Osteoblast (primary cell): ENCODE results near the gene FOXJ2. TPM values are rescaled to one million over a fixed set of nuclear protein-coding genes. Genes with fewer than 3 reads are reported as not detected.
"Not testable (repeated sequence)": the region's sequence is repeated elsewhere in the genome, so short reads cannot be mapped to it uniquely, and the experiment has no call there.

Experiments used
- DNase-seq: peaks from one replicate; pipeline ENCODE4 v3.0.0; 2011; ENCODE audit warnings: low spot score, mixed read lengths; ENCODE audit not compliant: insufficient read length; ENCODE audit errors: missing footprints
- H2AFZ ChIP-seq: 2 replicates; pipeline ENCODE4 v1.6.0; 2011; ENCODE audit warnings: mild to moderate bottlenecking, low read length
- H3K27ac ChIP-seq: 2 replicates; pipeline ENCODE4 v1.5.1; 2011; ENCODE audit warnings: mild to moderate bottlenecking, low read depth, low read length, moderate library complexity
- H3K27me3 ChIP-seq: 2 replicates; pipeline ENCODE4 v1.6.0; 2012; ENCODE audit warnings: mild to moderate bottlenecking, control low read depth, inconsistent platforms, low read length, moderate library complexity; ENCODE audit not compliant: insufficient read depth
- H3K36me3 ChIP-seq: 2 replicates; pipeline ENCODE4 v1.5.1; 2011; ENCODE audit warnings: mild to moderate bottlenecking, low read length, control low read depth, moderate library complexity; ENCODE audit not compliant: insufficient read depth
- H3K4me1 ChIP-seq: 2 replicates; pipeline ENCODE4 v1.5.1; 2011; ENCODE audit warnings: mild to moderate bottlenecking, low read length, control low read depth, moderate library complexity; ENCODE audit not compliant: insufficient read depth
- H3K4me2 ChIP-seq: 2 replicates; pipeline ENCODE4 v1.6.0; 2011; ENCODE audit warnings: mild to moderate bottlenecking, low read length; ENCODE audit not compliant: insufficient read depth
- H3K4me3 ChIP-seq: fragments of 200-600 bp; sonication (generic); 3 replicates; pipeline ENCODE4 v1.5.1; 2012; ENCODE audit warnings: mild to moderate bottlenecking, low read length, inconsistent platforms; ENCODE audit not compliant: insufficient read depth
- H3K79me2 ChIP-seq: 2 replicates; pipeline ENCODE4 v1.6.0; 2012; ENCODE audit warnings: mild to moderate bottlenecking, low read length, control low read depth, inconsistent platforms; ENCODE audit not compliant: insufficient read depth
- H3K9me3 ChIP-seq: 2 replicates; pipeline ENCODE4 v1.5.1; 2011; ENCODE audit warnings: low read depth, low read length, control low read depth
- H4K20me1 ChIP-seq: 2 replicates; pipeline ENCODE4 v1.6.0; 2012; ENCODE audit warnings: mild to moderate bottlenecking, low read length, control low read depth; ENCODE audit not compliant: insufficient read depth
- total RNA-seq: library from RNA; depleted of rRNA; stranded (reverse); fragments of >200 nt; gene quantifications from 2 replicates; pipeline ENCODE4 v1.2.3, GENCODE V29; 2012
- TF ChIP-seq, protein P1 (sequence below): IDR thresholded peaks from 2 replicates; pipeline ENCODE4 v1.5.1; 2011; ENCODE audit warnings: mild to moderate bottlenecking, low read depth, low read length, moderate library complexity; ENCODE audit errors: extremely low read depth

FOXJ2 gene
- total RNA-seq, 1 donor = 10.5 TPM

DNA sequence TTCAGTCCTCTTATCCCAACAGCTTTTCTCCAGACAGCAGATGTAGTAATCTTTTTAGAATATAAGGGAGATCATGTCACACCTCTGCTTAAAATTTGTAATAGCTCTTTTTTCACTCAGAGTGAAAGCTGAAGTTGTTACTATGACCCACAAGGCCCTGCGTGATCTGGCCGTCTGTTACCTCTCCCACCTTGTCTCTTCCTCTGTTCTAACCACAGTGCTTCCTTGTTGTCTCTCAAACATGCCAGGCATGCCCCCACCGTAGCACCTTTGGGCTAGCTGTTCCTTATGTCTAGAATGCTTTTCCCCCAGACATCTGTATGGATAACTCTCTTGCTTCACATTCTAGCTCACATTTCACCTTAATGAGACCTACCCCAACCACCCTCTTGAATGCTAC, 56.1 kb downstream of the FOXJ2 start:
- H3K4me2 ChIP-seq = no peak overlapping the region
- DNase-seq = no peak
- peaks cover 59% of the 10 kb centered on the region for H3K79me2 ChIP-seq
- no peaks in the 10 kb centered on the region for H3K9me3 ChIP-seq
- no peaks in the 10 kb centered on the region for H3K4me1 ChIP-seq
- no peak overlapping the region for H2AFZ ChIP-seq
- TF ChIP-seq, protein P1, sequence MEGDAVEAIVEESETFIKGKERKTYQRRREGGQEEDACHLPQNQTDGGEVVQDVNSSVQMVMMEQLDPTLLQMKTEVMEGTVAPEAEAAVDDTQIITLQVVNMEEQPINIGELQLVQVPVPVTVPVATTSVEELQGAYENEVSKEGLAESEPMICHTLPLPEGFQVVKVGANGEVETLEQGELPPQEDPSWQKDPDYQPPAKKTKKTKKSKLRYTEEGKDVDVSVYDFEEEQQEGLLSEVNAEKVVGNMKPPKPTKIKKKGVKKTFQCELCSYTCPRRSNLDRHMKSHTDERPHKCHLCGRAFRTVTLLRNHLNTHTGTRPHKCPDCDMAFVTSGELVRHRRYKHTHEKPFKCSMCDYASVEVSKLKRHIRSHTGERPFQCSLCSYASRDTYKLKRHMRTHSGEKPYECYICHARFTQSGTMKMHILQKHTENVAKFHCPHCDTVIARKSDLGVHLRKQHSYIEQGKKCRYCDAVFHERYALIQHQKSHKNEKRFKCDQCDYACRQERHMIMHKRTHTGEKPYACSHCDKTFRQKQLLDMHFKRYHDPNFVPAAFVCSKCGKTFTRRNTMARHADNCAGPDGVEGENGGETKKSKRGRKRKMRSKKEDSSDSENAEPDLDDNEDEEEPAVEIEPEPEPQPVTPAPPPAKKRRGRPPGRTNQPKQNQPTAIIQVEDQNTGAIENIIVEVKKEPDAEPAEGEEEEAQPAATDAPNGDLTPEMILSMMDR = no peak
- H3K36me3 ChIP-seq = peaks cover 40% of the 10 kb centered on the region
- peaks cover 19% of the 10 kb centered on the region for H4K20me1 ChIP-seq
- no peak overlapping the region for H3K27ac ChIP-seq
- no peaks in the 10 kb centered on the region for H3K27me3 ChIP-seq
- no peak overlapping the region for H3K4me3 ChIP-seq

DNA sequence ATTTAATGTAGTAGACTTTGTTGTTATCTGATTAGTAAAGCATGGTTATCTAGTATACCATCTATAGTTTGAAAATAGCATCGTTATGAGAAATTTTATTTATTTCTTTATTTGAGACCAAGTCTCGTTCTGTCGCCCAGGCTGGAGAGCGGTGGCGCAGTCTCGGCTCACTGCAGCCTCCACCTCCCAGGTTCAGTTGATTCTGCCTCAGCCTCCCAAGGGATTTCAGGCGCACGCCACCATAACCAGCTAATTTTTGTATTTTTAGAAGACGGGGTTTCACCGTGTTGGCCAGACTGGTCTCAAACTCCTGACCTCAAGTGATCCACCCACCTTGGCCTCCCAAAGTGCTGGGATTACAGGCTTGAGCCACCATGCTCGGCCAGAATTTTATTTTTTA, 56.8 kb downstream of the FOXJ2 start:
- not testable (repeated sequence) for H3K27me3 ChIP-seq, H3K4me3 ChIP-seq, DNase-seq, H3K9me3 ChIP-seq, H2AFZ ChIP-seq, H3K27ac ChIP-seq, H3K4me1 ChIP-seq, H3K4me2 ChIP-seq
- Histone ChIP-seq H4K20me1 (peaks cover 17% of the 10 kb centered on the region), H3K79me2 (peaks cover 52% of the 10 kb centered on the region), H3K36me3 (peaks cover 47% of the 10 kb centered on the region)

DNA sequence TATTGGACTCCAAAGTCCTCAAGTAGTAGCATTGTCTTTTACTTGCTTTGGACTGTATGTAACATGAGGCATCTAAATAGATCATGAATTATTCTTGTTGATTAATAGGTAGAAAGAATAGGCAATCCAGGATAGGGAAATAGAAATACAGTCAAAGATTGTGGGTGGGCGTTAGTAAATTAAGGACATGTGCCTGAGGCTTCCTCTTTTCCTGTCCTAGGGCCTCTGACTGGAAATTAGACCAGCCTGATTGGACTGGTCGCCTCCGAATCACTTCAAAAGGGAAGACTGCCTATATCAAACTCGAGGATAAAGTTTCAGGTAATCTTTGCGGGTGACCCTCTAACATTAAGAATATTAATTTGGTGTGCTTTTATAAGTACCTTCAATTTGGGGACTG, 57.2 kb downstream of the FOXJ2 start:
- TF ChIP-seq, protein P1 = no peak
- no peak overlapping the region for H3K4me2 ChIP-seq
- no peak overlapping the region for H2AFZ ChIP-seq
- H3K27me3 ChIP-seq = no peaks in the 10 kb centered on the region
- no peak overlapping the region for H3K27ac ChIP-seq
- no peak overlapping the region for H3K4me3 ChIP-seq
- H3K79me2 ChIP-seq = peaks cover 48% of the 10 kb centered on the region
- peaks cover 51% of the 10 kb centered on the region for H3K36me3 ChIP-seq
- DNase-seq = no peak
- no peaks in the 10 kb centered on the region for H3K4me1 ChIP-seq
- H3K9me3 ChIP-seq = no peaks in the 10 kb centered on the region
- H4K20me1 ChIP-seq = peaks cover 20% of the 10 kb centered on the region

DNA sequence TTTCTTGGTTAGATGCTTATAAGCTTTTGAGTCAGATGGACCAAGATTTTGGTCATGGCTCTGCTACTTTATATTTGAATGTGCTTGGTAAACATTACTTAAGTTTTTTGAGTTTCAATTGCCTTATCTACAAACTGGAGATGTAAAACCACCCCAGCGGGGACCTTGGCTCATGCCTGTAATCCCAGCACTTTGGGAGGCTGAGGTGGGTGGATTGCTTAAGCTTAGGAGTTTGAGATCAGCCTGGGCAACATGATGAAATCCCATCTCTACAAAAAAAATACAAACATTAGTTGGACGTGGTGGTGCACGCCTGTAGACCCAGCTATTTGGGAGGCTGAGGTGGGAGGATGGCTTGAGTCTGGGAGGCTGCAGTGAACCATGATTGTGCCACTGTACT, 60.8 kb downstream of the FOXJ2 start:
- peaks cover 14% of the 10 kb centered on the region for H3K79me2 ChIP-seq
- no peak overlapping the region for H2AFZ ChIP-seq
- H3K4me3 ChIP-seq = no peak overlapping the region
- no peaks in the 10 kb centered on the region for H3K27me3 ChIP-seq
- DNase-seq = no peak
- no peak overlapping the region for H3K4me2 ChIP-seq
- peaks cover 76% of the 10 kb centered on the region for H3K36me3 ChIP-seq
- H4K20me1 ChIP-seq = peaks cover 18% of the 10 kb centered on the region
- no peaks in the 10 kb centered on the region for H3K9me3 ChIP-seq
- no peak overlapping the region for H3K27ac ChIP-seq
- H3K4me1 ChIP-seq = no peaks in the 10 kb centered on the region
- TF ChIP-seq, protein P1 = no peak
